Activated CD4-positive, alpha-beta T cell treated with anti-CD3 and anti-CD28 coated beads for 1 hour (primary cell): Measurements from ENCODE around the gene NUTF2.

ENCODE experiments used
- DNase-seq: peaks from one replicate; pipeline ENCODE4 v3.0.0-alpha.2; 2020

NUTF2 gene

DNA sequence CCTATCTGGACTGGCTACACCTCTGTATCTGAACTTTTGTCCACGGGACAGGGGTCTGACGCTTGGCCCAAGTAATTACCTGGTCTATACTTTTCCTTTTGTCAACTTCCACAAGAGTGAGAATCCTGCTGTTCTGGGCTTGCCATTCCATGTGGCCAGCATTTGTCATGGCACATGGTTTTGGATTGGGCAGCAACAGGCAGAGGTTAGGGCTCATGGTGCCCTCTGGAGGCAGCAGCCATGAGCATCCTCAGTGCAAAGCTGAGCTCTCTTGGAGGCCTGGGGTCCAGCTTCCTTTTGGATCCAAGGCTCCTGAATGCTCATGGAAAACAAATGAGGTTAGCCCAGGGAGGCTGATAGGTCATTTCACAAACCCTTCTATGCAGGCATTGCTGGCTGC lies 18.6 kb downstream of the NUTF2 start:
- DNase-seq, result no peak

DNA sequence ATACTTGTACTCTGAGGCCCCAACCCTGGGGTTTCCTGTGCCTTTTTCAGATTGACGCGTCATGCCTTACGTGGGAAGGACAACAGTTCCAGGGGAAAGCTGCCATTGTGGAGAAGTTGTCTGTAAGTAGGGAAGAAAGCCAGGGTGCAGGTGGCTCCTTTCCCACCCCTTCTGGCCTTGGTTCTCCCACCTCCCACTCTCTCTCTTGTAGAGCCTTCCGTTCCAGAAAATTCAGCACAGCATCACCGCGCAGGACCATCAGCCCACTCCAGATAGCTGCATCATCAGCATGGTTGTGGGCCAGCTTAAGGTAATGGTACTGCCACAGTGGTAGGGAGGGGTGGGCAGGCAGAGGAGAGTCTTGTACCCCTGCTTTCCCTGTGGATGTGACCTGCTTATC lies 21.6 kb downstream of the NUTF2 start:
- no peak for DNase-seq

DNA sequence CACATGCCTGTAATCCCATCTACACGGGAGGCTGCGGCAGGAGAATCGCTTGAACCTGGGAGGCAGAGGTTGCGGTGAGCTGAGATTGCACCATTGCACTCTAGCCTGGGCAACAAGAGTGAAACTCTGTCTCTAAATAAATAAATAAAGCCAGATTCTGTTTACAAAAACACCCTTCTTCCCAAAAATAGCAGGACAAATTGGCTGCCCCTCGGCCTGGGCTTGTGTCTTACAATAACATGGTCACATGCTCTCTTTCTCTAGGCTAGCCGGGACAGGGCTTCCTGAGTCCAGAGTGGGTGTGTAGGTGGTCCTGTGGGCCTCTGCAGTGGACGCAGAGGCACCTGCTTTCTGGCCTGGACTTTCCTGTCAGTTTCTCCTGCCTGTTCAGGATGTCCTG lies 22.9 kb downstream of the NUTF2 start:
- DNase-seq, result no peak

DNA sequence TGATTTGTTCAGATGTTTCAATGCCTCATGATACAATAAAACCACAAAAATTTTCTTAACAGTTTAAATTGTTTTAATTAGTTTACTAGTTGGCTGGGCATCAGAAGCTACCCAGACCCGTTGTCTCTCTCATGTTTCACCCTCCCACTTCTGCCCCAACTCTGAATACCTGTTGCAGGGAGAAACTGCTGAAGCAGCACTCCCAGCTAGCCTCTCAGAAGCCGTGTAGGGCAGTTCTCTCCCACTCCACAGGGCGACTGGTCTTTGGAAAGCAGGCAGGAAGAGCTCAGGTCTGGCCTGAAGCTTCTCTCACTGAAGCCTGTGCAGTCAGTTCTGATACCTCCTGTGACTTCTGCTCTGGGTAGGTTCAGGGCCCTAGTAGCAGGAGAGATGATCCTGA lies 24.5 kb downstream of the NUTF2 start:
- DNase-seq, result no peak

DNA sequence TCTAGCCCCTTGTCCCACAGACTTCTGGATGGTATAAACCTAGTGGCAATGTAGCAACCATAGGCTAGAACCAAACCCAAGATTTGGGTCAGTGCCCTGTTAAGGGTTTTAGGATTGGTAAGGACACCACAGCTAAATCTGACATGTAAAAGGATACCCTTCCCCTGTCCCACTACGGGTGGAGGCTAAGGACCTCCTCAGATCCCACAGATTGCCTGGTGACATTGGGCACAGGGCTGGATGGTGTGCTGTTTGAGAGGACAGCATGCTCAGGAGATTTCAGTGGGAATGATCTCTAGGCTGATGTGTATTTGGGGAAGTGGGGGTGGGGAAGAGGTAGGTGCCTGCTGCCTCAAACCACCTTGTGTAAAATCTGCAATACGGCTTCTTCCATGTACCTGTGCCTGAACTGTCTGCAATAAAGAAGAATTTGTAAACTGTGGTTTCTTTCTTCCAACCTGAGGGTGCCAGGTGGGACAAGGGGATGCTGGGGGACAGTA lies 25.4 kb downstream of the NUTF2 start:
- no peak for DNase-seq

DNA sequence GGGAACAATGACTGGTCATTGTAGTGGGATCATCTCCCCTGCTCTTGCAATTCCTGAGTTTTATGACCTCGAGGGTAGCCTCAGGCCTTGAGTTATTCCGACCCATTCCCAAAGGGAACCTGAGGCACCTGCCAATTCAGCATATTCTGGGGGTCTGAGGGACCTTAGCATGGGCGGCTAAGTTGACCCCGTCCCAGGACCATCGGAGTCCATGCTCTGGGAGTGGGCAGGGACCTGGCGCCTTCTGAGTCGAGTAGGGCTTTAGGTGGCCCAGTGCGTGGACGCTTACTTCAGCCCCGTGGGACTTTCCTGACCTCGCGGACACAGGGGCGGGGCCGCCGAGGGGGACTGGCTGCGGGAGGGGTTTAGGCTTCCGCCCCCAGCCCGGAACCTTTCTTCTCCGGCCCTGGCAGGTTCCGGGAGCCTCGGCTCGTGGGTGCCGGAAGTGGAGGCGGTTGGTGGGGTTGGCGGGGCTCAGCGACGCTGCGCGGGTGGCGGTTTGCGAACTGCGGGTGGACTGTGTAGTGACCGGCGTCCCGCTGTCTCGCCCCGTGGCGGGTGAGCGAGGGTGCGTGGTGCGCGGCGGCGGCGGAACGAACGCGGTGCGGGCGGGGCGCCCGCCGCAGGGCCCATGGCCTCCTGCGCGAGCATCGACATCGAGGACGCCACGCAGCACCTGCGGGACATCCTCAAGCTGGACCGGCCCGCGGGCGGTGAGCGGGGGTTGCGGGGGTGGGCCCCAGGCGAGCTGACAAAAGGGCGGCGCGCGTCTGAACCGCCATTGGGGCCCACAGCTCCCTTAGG lies 26.1 kb downstream of the NUTF2 start, which contains the start of gene EDC4:
EDC4 (plus strand) TSS at position 422 of the 804 bp plus-strand sequence; CDS start at position 632, 210 bp downstream.
- DNase-seq, result peak; percentile 83

DNA sequence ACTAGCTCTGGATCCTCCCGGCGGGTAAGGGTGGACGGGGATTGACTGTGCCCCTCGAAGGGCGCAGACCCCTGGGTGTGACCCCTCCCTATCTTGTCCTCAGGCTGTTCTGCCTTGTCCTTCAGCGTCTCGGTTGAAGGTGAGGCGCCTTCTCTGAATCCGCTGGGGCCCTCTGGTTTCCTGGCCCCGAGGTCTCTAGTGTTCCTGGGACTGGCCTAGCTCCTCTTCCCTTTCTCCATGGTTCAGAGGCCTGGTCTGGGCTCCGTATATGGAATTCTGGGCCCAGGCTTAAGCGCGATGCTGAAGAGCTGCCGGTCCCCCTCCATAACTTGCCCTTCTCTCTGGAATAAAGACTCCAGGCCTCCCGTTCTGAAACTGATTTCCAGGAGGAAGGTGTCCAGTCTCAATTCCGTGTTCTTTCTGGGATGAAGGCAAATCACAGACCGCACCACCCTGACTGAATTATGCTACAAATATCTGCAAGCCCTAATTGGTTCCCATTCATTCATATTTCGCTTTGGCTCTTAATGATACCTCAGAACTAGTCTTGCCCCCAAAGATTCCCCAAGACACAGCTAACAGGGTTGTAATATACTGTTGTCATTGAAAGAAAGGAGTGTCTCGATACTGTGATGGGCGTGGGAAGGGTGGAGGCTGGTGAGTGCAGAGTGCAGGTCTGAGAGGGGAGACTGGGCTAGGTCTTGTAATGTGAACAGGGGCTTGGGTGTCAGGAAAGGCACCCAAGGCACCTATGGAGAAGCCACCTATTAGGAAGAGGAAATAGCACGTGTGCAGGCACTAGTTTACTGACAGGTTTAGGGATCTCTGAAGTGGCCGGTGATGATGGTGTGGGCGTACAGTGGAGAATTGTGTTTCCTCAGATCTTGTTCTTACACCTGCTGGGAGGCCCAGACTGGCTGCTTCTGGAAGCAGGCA lies 27.0 kb downstream of the NUTF2 start:
- no peak for DNase-seq

DNA sequence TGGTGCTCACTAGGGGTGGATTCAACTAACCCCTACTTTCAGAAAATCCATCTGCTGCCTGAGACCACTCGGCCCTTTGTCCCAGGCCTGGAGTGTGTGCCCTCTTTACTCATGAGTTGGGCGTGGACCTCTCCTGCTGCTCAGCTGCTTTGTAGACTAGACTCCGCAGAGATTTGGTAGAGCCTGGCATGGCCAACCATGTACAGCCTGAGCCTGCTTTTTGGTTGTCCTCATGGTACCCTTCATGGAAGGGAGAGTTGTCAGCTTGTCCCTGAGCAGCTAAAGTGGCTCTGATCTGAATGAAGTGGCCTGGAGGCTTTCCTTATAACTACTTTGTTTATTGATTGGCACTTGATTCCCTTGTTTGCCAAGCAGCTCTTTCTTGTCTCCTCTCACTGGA lies 27.6 kb downstream of the NUTF2 start:
- no peak for DNase-seq

DNA sequence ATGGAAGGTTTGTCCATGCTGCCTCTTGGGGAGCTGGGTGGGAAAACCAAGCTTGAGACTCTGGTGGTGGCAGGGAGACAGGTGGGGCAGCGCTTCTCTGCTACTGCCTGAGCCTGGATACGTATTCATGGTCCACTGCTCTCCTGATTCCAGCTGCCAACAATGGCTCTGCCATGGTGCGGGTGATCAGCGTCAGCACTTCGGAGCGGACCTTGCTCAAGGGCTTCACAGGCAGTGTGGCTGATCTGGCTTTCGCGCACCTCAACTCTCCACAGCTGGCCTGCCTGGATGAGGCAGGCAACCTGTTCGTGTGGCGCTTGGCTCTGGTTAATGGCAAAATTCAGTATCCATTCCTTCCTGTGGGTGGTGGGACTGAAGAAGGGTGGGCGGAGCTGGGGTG lies 30.3 kb downstream of the NUTF2 start:
- no peak for DNase-seq

DNA sequence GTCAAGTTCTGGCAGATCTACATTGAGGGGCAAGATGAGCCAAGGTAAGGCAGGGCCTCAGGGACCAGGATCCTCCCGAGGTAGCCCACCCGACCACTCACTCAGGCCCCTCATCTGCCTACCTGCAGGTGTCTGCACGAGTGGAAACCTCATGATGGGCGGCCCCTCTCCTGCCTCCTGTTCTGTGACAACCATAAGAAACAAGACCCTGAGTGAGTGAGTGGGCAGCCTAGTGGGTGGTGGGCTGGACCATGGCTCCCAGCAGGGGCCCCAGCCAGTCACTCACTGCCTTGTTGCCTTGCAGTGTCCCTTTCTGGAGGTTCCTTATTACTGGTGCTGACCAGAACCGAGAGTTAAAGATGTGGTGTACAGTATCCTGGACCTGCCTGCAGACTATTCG lies 31.5 kb downstream of the NUTF2 start:
- DNase-seq, result no peak

DNA sequence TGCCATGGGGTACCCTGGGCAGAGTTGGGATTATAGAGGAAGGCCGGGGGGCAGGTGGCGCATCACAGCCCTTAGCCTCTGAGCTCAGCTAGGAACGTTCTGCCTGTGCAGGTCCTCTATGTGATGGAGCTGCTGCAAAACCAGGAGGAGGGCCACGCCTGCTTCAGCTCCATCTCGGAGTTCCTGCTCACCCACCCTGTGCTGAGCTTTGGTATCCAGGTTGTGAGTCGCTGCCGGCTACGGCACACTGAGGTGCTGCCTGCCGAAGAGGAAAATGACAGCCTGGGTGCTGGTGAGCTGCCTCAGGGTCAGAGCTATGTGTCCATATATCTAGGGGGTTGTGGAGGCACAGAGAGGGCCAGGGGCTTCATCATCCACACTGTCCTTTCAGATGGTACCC lies 32.1 kb downstream of the NUTF2 start:
- no peak for DNase-seq

DNA sequence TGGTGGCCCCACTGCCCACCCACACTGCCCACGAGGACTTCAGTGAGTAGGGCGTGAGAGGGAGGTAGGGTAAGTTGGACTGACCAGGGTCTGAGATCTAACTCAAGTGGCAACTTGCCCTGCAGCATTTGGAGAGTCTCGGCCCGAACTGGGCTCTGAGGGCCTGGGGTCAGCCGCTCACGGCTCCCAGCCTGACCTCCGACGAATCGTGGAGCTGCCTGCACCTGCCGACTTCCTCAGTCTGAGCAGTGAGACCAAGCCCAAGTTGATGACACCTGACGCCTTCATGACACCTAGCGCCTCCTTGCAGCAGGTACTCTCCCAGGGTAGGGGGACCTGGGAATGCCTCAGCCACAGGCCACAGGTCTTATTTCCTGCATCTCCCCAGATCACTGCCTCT lies 32.7 kb downstream of the NUTF2 start:
- DNase-seq, result no peak

DNA sequence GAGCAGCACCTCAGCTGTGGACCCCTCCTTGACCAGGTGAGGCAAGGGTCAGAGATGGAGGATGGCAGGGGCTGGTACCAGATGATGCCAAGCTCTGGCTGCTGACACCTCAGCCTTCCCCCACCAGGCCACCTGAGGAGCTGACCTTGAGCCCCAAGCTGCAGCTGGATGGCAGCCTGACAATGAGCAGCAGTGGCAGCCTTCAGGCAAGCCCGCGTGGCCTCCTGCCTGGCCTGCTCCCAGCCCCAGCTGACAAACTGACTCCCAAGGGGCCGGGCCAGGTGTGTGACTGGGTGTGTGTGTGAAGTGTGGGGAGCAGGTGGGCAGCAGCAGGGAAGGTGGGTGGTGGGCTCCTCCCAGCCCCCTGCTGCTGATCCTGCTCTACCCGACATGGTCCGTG lies 33.2 kb downstream of the NUTF2 start:
- no peak for DNase-seq

DNA sequence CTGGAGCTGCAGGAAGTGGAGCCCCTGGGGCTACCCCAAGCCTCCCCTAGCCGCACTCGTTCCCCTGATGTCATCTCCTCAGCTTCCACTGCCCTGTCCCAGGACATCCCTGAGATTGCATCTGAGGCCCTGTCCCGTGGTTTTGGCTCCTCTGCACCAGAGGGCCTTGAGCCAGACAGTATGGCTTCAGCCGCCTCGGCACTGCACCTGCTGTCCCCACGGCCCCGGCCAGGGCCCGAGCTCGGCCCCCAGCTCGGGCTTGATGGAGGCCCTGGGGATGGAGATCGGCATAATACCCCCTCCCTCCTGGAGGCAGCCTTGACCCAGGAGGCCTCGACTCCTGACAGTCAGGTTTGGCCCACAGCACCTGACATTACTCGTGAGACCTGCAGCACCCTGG lies 33.9 kb downstream of the NUTF2 start:
- DNase-seq, result no peak

DNA sequence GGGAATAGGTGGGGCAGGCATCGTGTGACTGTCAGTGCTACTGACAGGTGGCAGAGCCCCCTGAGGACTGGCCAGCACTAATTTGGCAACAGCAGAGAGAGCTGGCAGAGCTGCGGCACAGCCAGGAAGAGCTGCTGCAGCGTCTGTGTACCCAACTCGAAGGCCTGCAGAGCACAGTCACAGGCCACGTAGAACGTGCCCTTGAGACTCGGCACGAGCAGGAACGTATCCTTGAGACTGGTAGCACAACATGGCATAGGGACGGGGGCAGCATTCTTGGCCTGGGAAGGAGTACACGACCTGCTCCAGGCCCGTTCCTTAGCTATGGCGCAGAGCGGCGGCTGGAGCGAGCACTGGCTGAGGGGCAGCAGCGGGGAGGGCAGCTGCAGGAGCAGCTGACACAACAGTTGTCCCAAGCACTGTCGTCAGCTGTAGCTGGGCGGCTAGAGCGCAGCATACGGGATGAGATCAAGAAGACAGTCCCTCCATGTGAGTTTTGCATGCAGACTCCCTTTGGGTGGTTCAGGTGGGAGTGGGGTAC lies 35.0 kb downstream of the NUTF2 start:
- no peak for DNase-seq

DNA sequence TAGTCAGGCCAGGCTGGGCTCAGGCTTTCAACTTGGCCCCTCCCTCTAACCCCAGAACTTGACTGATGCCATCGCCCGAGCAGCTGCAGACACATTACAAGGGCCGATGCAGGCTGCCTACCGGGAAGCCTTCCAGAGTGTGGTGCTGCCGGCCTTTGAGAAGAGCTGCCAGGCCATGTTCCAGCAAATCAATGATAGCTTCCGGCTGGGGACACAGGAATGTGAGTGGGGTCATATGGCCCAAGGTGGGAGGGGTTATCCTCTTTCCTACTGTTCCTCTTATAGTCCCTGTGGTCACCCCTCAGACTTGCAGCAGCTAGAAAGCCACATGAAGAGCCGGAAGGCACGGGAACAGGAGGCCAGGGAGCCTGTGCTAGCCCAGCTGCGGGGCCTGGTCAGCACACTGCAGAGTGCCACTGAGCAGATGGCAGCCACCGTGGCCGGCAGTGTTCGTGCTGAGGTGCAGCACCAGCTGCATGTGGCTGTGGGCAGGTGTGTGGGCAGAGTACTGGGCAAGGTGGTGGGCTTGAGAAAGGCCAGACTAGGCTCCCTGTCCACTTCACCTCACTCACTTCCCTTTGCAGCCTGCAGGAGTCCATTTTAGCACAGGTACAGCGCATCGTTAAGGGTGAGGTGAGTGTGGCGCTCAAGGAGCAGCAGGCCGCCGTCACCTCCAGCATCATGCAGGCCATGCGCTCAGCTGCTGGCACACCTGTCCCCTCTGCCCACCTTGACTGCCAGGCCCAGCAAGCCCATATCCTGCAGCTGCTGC lies 35.8 kb downstream of the NUTF2 start:
- no peak for DNase-seq

DNA sequence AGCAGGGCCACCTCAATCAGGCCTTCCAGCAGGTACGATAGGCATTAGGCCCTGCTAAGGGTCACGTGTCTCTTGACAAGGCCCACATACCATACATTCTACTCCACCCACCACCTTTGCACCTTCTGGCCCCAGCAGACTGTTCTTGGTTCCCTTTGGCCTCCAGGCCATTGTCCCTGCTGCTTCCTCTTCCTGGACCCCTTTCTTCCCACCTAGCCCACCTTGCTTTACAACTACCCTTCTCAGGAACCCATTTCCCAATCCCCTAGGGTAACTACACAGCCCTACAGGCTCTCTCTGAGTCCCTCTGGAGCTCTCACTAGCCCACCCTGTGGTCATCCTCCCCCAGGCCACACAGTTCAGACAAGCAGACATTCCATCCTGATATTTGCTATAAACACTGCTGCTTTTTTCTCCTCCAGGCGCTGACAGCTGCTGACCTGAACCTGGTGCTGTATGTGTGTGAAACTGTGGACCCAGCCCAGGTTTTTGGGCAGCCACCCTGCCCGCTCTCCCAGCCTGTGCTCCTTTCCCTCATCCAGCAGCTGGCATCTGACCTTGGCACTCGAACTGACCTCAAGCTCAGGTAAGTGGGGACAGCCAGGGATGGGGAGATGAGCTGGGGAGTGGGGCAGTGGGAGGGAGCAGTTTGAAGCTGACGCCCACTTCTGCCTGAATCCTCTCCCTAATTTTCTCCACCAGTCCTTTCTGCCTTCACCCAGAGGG lies 36.6 kb downstream of the NUTF2 start:
- DNase-seq, result no peak

DNA sequence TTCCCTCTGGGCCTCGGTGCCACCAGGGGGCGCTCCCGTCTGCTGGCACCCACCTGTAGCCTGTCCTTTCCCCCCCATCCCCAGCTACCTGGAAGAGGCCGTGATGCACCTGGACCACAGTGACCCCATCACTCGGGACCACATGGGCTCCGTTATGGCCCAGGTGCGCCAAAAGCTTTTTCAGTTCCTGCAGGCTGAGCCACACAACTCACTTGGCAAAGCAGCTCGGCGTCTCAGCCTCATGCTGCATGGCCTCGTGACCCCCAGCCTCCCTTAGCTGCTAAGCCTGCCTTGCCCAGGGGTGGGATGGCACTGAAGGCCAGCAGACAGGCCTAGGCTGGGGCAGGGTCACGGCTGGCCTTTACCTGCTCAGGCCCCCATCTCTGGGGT lies 37.1 kb downstream of the NUTF2 start:
- DNase-seq, result peak; percentile 62

DNA sequence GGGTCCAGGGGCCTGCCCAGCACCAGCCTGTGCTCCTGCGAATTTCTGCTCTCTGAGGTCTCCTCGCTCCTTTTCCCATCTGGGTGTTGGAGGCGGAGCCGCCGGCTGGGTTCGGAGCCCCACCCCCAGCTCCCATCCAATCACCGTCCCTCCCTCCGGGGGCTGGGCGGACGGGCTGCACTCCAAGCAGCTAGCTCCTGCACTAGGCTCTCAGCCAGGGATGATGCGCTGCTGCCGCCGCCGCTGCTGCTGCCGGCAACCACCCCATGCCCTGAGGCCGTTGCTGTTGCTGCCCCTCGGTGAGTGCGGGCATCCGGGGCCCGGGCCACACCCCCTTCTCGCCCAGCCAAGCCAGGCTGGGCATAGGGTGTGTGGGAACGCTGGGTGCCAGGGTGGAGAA lies 38.0 kb downstream of the NUTF2 start, which contains the start of gene NRN1L:
NRN1L (plus strand) TSS at position 202 of the 400 bp plus-strand sequence; CDS start at position 221, 19 bp downstream.
- DNase-seq, result no peak

DNA sequence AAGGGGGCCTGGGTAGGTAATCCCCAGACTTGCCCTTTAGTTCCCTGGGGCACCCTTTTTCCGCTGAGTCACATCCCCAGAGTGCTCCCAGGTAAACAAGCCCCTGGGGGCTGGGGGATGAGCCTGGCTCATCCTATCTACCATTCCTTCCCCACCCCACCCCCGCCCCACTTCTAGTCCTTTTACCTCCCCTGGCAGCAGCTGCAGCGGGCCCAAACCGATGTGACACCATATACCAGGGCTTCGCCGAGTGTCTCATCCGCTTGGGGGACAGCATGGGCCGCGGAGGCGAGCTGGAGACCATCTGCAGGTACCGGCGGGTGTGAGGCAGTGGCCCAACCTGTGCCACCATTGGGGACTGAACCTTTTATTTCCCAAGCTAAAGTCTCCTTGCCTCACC lies 38.8 kb downstream of the NUTF2 start:
- no peak for DNase-seq

DNA sequence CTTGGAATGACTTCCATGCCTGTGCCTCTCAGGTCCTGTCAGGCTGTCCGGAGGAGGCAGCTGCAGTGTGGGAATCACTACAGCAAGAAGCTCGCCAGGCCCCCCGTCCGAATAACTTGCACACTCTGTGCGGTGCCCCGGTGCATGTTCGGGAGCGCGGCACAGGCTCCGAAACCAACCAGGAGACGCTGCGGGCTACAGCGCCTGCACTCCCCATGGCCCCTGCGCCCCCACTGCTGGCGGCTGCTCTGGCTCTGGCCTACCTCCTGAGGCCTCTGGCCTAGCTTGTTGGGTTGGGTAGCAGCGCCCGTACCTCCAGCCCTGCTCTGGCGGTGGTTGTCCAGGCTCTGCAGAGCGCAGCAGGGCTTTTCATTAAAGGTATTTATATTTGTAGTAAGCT lies 39.2 kb downstream of the NUTF2 start:
- DNase-seq, result no peak

DNA sequence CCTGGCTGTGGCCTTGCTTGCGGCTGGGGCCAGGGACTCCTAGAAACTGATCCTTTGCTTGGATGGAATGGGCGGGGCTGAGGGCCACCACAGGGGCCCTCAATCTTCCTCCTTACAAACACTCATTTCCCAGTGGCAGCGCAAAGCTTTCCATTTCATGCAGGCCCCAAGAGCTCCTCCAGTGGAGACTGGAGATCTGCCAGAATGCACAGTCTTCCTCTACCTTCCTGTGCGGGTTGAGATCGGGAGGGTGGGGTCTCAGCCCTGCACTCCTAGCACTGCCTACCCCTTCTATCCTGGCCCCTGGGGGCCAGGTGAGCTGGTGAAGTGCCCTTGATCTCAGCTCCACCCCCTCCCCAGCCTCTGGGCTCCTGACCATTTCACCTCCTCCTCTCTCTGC lies 39.7 kb downstream of the NUTF2 start:
- no peak for DNase-seq
